Keratinocyte (primary cell): ENCODE measurements around the gene APOA4. TPM values are rescaled to one million over a fixed set of nuclear protein-coding genes. Genes with fewer than 3 reads are reported as not detected.

Experiments
- DNase-seq: peaks from one replicate; pipeline ENCODE4 v3.0.0-alpha.2; 2011; ENCODE audit warnings: low read depth, missing footprints, low spot score
- FAIRE-seq: peaks from 2 replicates; lab custom pipeline; 2011; peaks lifted over from hg19 to GRCh38; lab: Jason Lieb, UNC
- H2AFZ ChIP-seq: 2 replicates; pipeline ENCODE4 v1.6.0; 2012; ENCODE audit warnings: low read length, control low read depth, inconsistent platforms; ENCODE audit not compliant: control insufficient read depth
- H3K27ac ChIP-seq: 2 replicates; pipeline ENCODE4 v1.5.1; 2011; ENCODE audit warnings: low read length; ENCODE audit not compliant: control insufficient read depth, insufficient read depth
- H3K27me3 ChIP-seq: 3 replicates; pipeline ENCODE4 v1.6.0; 2011; ENCODE audit warnings: low read length; ENCODE audit not compliant: control insufficient read depth, insufficient read depth; ENCODE audit errors: extremely low read depth
- H3K36me3 ChIP-seq, 2 experiments: 2 replicates in 1 of 2; 3 replicates in 1 of 2; pipeline ENCODE4 v1.5.1; 2011; ENCODE audit warnings: low read length in 2 of 2, mild to moderate bottlenecking in 1 of 2; ENCODE audit not compliant: control insufficient read depth in 2 of 2, insufficient read depth in 2 of 2; ENCODE audit errors: extremely low read depth in 1 of 2
- H3K4me1 ChIP-seq: 3 replicates; pipeline ENCODE4 v1.5.1; 2011; ENCODE audit warnings: low read length; ENCODE audit not compliant: control insufficient read depth, insufficient read depth; ENCODE audit errors: extremely low read depth
- H3K4me2 ChIP-seq: 3 replicates; pipeline ENCODE4 v1.6.0; 2011; ENCODE audit warnings: low read depth, low read length; ENCODE audit not compliant: control insufficient read depth, insufficient read depth; ENCODE audit errors: extremely low read depth
- H3K4me3 ChIP-seq, 3 experiments: fragments of 200-600 bp in 1 of 3; sonication (generic) in 1 of 3; 2 replicates in 2 of 3; 3 replicates in 1 of 3; pipeline ENCODE4 v1.5.1; 2011 to 2016; ENCODE audit warnings: low read length in 3 of 3, mild to moderate bottlenecking in 3 of 3, control low read depth in 2 of 3, inconsistent platforms in 1 of 3, low read depth in 1 of 3, mixed read lengths in 1 of 3, mixed run types in 1 of 3, moderate library complexity in 1 of 3; ENCODE audit not compliant: control insufficient read depth in 2 of 3, insufficient read depth in 2 of 3; ENCODE audit errors: extremely low read depth in 1 of 3
- H3K79me2 ChIP-seq: 2 replicates; pipeline ENCODE4 v1.6.0; 2012; ENCODE audit warnings: low read length; ENCODE audit not compliant: control insufficient read depth, insufficient read depth
- H3K9ac ChIP-seq: 3 replicates; pipeline ENCODE4 v1.6.0; 2011; ENCODE audit warnings: low read length; ENCODE audit not compliant: control insufficient read depth, insufficient read depth; ENCODE audit errors: extremely low read depth
- H3K9me1 ChIP-seq: 3 replicates; pipeline ENCODE4 v1.6.0; 2011; ENCODE audit warnings: low read length; ENCODE audit not compliant: control insufficient read depth, insufficient read depth; ENCODE audit errors: extremely low read depth
- H3K9me3 ChIP-seq: 2 replicates; pipeline ENCODE4 v1.5.1; 2012; ENCODE audit warnings: low read depth, low read length; ENCODE audit not compliant: control insufficient read depth
- H4K20me1 ChIP-seq: 3 replicates; pipeline ENCODE4 v1.6.0; 2011; ENCODE audit warnings: low read length; ENCODE audit not compliant: control insufficient read depth, insufficient read depth; ENCODE audit errors: extremely low read depth
- CTCF ChIP-seq, 3 experiments: IDR thresholded peaks in 1 of 3; conservative IDR thresholded peaks in 1 of 3; optimal IDR thresholded peaks in 1 of 3; 2 replicates in 2 of 3; 3 replicates in 1 of 3; pipeline versions ENCODE3 to v1.5.1; 2011; ENCODE audit warnings: low read length in 3 of 3, mild to moderate bottlenecking in 3 of 3, moderate library complexity in 2 of 3, control low read depth in 1 of 3, inconsistent platforms in 1 of 3; ENCODE audit not compliant: insufficient read depth in 2 of 3; ENCODE audit errors: extremely low read depth in 1 of 3
- EZH2 ChIP-seq: IDR thresholded peaks from one replicate; pipeline ENCODE4 v1.6.1; 2012; ENCODE audit warnings: inconsistent platforms, mild to moderate bottlenecking, low read length, moderate library complexity
- dilution Hi-C: fragments of 300-500 bp; cut with MboI; formaldehyde crosslinking; loops from one replicate; pipeline ENCODE4 v1.7.0; 2020; ENCODE audit warnings: low sequenced_read_pairs; ENCODE audit not compliant: extremely low pct_ligation_motif_present
- polyA plus RNA-seq, 5 experiments: library from polyadenylated mRNA; depleted of rRNA in 3 of 5; stranded (reverse) in 3 of 5; stranded (forward) in 1 of 5; unstranded in 1 of 5; fragments of >200 nt; gene quantifications; 1 replicate in 1 of 5; 2 replicates in 3 of 5; 3 replicates in 1 of 5; pipeline versions ENCODE4 v1.2.1 to v1.2.3, GENCODE V29; 2011 to 2012; ENCODE audit warnings: missing spikeins in 2 of 5, low read depth in 1 of 5, low replicate concordance in 1 of 5

APOA4 gene
- polyA plus RNA-seq, 1 donor (not counting 4 experiments of a cell fraction or from before 2014, with no cell fraction given): not detected

GRCh38 chr11:116855413-116855812 is 32.3 kb upstream of the APOA4 start:
- TF ChIP-seq EZH2 (no peak), CTCF (optimal IDR thresholded peaks at IDR 0.05 in 1 of 3, IDR thresholded peaks at IDR 0.05 in 1 of 3, conservative IDR thresholded peaks at IDR 0.05 in 1 of 3; ENCODE audit: extremely low read depth in 1 of 3, insufficient read depth in 2 of 3, low read length in 3 of 3) (no peak)
- Histone ChIP-seq H3K9ac (no peak overlapping the region), H3K9me1 (peaks cover 2% of the 10 kb centered on the region), H2AFZ (no peak overlapping the region), H3K9me3 (no peaks in the 10 kb centered on the region), H3K4me1 (peaks cover 38% of the 10 kb centered on the region), H3K4me3 (no peak overlapping the region), H3K36me3 (peaks cover 8 to 17% of the 10 kb centered on the region in 2 experiments), H4K20me1 (no peaks in the 10 kb centered on the region), H3K79me2 (no peaks in the 10 kb centered on the region), H3K4me2 (no peak overlapping the region), H3K27me3 (no peaks in the 10 kb centered on the region), H3K27ac (no peak overlapping the region)
- FAIRE-seq (no peak), DNase-seq (no peak)
- dilution Hi-C loops: no loop called here

DNA sequence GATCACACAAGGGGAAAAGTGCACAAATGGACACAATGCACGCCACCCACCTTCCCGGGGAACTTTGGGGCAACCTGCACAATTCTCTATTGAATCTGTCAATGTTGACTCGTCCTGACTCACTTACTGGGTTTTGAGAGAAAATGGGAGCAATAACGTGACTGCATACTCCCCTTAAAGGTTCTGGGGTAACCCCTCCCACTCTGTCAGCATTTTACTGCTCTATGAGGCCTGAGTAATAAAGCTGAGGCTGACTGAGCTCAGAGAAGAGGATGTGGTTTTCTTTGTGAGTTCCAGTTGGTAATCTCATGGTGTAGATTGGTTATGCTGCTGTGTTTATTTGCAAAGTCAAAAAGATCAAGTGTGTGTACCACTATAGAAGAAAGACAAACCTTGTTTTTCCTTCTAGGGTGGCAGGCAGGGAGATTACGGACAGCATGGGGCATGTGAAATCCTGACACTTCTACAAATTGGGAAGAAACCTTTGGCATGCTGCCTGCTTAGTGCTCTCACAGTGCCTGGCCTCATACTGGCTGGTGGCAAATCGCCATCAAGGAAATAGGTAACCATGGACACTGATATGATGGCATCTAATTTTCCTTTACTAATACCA is 30.5 kb upstream of the APOA4 start:
- Histone ChIP-seq H3K27ac (peak overlapping the region; percentile 81), H4K20me1 (no peaks in the 10 kb centered on the region), H3K9ac (peak overlapping the region; percentile 41), H3K4me1 (peaks cover 38% of the 10 kb centered on the region), H3K27me3 (no peaks in the 10 kb centered on the region), H3K36me3 (peaks cover 5 to 21% of the 10 kb centered on the region in 2 experiments), H3K9me1 (peaks cover 2% of the 10 kb centered on the region), H2AFZ (no peak overlapping the region), H3K4me3 (no peak overlapping the region), H3K9me3 (no peaks in the 10 kb centered on the region), H3K79me2 (no peaks in the 10 kb centered on the region), H3K4me2 (peak overlapping the region; percentile 62)
- FAIRE-seq: peak; percentile 98
- TF ChIP-seq CTCF (optimal IDR thresholded peaks at IDR 0.05 in 1 of 3, IDR thresholded peaks at IDR 0.05 in 1 of 3, conservative IDR thresholded peaks at IDR 0.05 in 1 of 3; ENCODE audit: extremely low read depth in 1 of 3, insufficient read depth in 2 of 3, low read length in 3 of 3) (no peak), EZH2 (no peak)
- peak; percentile 76 for DNase-seq
- dilution Hi-C loops: no loop called here
